ENCODE data around the gene EZR.

EZR gene

GRCh38 chr6:158755636-158756035, 63.5 kb downstream of the EZR start:
- Histone ChIP-seq H3K4me1 (ENCODE audit: insufficient read depth, low read length) (peaks cover 14% of the 10 kb centered on the region), H3K9me3 (ENCODE audit: insufficient read depth, low read depth, low read length) (no peaks in the 10 kb centered on the region), H3K4me3 (ENCODE audit: low read length) (no peak overlapping the region), H3K36me3 (ENCODE audit: insufficient read depth, low read length) (no peaks in the 10 kb centered on the region), H3K9ac (ENCODE audit: low read depth, low read length) (no peak overlapping the region), H3K27me3 (ENCODE audit: insufficient read depth, low read length) (no peaks in the 10 kb centered on the region), H3K27ac (ENCODE audit: low read depth, low read length) (no peak overlapping the region)
- WGBS = 92% methylated on average over 13 of the region's 13 CpGs

GRCh38 chr6:158754738-158755137, 64.4 kb downstream of the EZR start:
- H3K27ac ChIP-seq (ENCODE audit: low read depth, low read length) = no peak overlapping the region
- no peaks in the 10 kb centered on the region for H3K9me3 ChIP-seq (ENCODE audit: insufficient read depth, low read depth, low read length)
- H3K36me3 ChIP-seq (ENCODE audit: insufficient read depth, low read length) = no peaks in the 10 kb centered on the region
- 95% methylated on average over 11 of the region's 11 CpGs for WGBS
- H3K27me3 ChIP-seq (ENCODE audit: insufficient read depth, low read length) = no peaks in the 10 kb centered on the region
- H3K9ac ChIP-seq (ENCODE audit: low read depth, low read length) = no peak overlapping the region
- peaks cover 13% of the 10 kb centered on the region for H3K4me1 ChIP-seq (ENCODE audit: insufficient read depth, low read length)
- no peak overlapping the region for H3K4me3 ChIP-seq (ENCODE audit: low read length)

- Histone ChIP-seq H3K9ac (ENCODE audit: low read depth, low read length) (no peak overlapping the region), H3K36me3 (ENCODE audit: insufficient read depth, low read length) (no peaks in the 10 kb centered on the region), H3K9me3 (ENCODE audit: insufficient read depth, low read depth, low read length) (no peaks in the 10 kb centered on the region), H3K4me1 (ENCODE audit: insufficient read depth, low read length) (peaks cover 13% of the 10 kb centered on the region), H3K27me3 (ENCODE audit: insufficient read depth, low read length) (no peaks in the 10 kb centered on the region), H3K27ac (ENCODE audit: low read depth, low read length) (no peak overlapping the region), H3K4me3 (ENCODE audit: low read length) (no peak overlapping the region)
- 90% methylated on average over 9 of the region's 9 CpGs for WGBS
Observed at GRCh38 chr6:158753811-158754210, 65.4 kb downstream of the EZR start.

GRCh38 chr6:158752613-158753012, 66.6 kb downstream of the EZR start:
- WGBS = 59% methylated on average over 3 of the region's 3 CpGs
- H3K36me3 ChIP-seq (ENCODE audit: insufficient read depth, low read length) = no peaks in the 10 kb centered on the region
- H3K27me3 ChIP-seq (ENCODE audit: insufficient read depth, low read length) = no peaks in the 10 kb centered on the region
- H3K4me3 ChIP-seq (ENCODE audit: low read length) = no peak overlapping the region
- H3K9ac ChIP-seq (ENCODE audit: low read depth, low read length) = no peak overlapping the region
- H3K9me3 ChIP-seq (ENCODE audit: insufficient read depth, low read depth, low read length) = no peaks in the 10 kb centered on the region
- H3K27ac ChIP-seq (ENCODE audit: low read depth, low read length) = no peak overlapping the region
- H3K4me1 ChIP-seq (ENCODE audit: insufficient read depth, low read length) = peaks cover 7% of the 10 kb centered on the region; the same call in 1 of the 2 replicates

- no peak overlapping the region for H3K4me3 ChIP-seq (ENCODE audit: low read length)
- H3K27ac ChIP-seq (ENCODE audit: low read depth, low read length) = no peak overlapping the region
- WGBS = 92% methylated on average over 9 of the region's 9 CpGs
- no peaks in the 10 kb centered on the region for H3K36me3 ChIP-seq (ENCODE audit: insufficient read depth, low read length)
- H3K9me3 ChIP-seq (ENCODE audit: insufficient read depth, low read depth, low read length) = no peaks in the 10 kb centered on the region
- no peaks in the 10 kb centered on the region for H3K27me3 ChIP-seq (ENCODE audit: insufficient read depth, low read length)
- H3K4me1 ChIP-seq (ENCODE audit: insufficient read depth, low read length) = peaks cover 5% of the 10 kb centered on the region; the same call in 1 of the 2 replicates
- no peak overlapping the region for H3K9ac ChIP-seq (ENCODE audit: low read depth, low read length)
Observed at GRCh38 chr6:158751921-158752320, 67.2 kb downstream of the EZR start.

- Histone ChIP-seq H3K9ac (ENCODE audit: low read depth, low read length) (no peak overlapping the region), H3K4me3 (ENCODE audit: low read length) (no peak overlapping the region), H3K9me3 (ENCODE audit: insufficient read depth, low read depth, low read length) (no peaks in the 10 kb centered on the region), H3K36me3 (ENCODE audit: insufficient read depth, low read length) (no peaks in the 10 kb centered on the region), H3K27ac (ENCODE audit: low read depth, low read length) (no peak overlapping the region), H3K4me1 (ENCODE audit: insufficient read depth, low read length) (peaks cover 5% of the 10 kb centered on the region; the same call in 1 of the 2 replicates), H3K27me3 (ENCODE audit: insufficient read depth, low read length) (no peaks in the 10 kb centered on the region)
- 91% methylated on average over 9 of the region's 9 CpGs for WGBS
Observed at GRCh38 chr6:158751224-158751623, 67.9 kb downstream of the EZR start.

- Histone ChIP-seq H3K36me3 (ENCODE audit: insufficient read depth, low read length) (no peaks in the 10 kb centered on the region), H3K9ac (ENCODE audit: low read depth, low read length) (no peak overlapping the region), H3K4me3 (ENCODE audit: low read length) (no peak overlapping the region), H3K27ac (ENCODE audit: low read depth, low read length) (no peak overlapping the region), H3K9me3 (ENCODE audit: insufficient read depth, low read depth, low read length) (no peaks in the 10 kb centered on the region), H3K27me3 (ENCODE audit: insufficient read depth, low read length) (no peaks in the 10 kb centered on the region), H3K4me1 (ENCODE audit: insufficient read depth, low read length) (no peaks in the 10 kb centered on the region)
- 92% methylated on average over 5 of the region's 5 CpGs for WGBS
Observed at GRCh38 chr6:158744986-158745430, 74.2 kb downstream of the EZR start.

- Histone ChIP-seq H3K36me3 (ENCODE audit: insufficient read depth, low read length) (no peaks in the 10 kb centered on the region), H3K27ac (ENCODE audit: low read depth, low read length) (no peak overlapping the region), H3K9me3 (ENCODE audit: insufficient read depth, low read depth, low read length) (peaks cover 4% of the 10 kb centered on the region), H3K27me3 (ENCODE audit: insufficient read depth, low read length) (no peaks in the 10 kb centered on the region), H3K4me1 (ENCODE audit: insufficient read depth, low read length) (no peaks in the 10 kb centered on the region), H3K9ac (ENCODE audit: low read depth, low read length) (no peak overlapping the region), H3K4me3 (ENCODE audit: low read length) (no peak overlapping the region)
- 93% methylated on average over 6 of the region's 6 CpGs for WGBS
Observed at GRCh38 chr6:158743033-158743651, 76.0 kb downstream of the EZR start.

GRCh38 chr6:158739673-158740072, 79.5 kb downstream of the EZR start:
- H3K4me1 ChIP-seq (ENCODE audit: insufficient read depth, low read length) = no peaks in the 10 kb centered on the region
- WGBS = 100% methylated on average over 1 of the region's 1 CpG
- peaks cover 4% of the 10 kb centered on the region for H3K9me3 ChIP-seq (ENCODE audit: insufficient read depth, low read depth, low read length)
- no peak overlapping the region for H3K27ac ChIP-seq (ENCODE audit: low read depth, low read length)
- no peaks in the 10 kb centered on the region for H3K27me3 ChIP-seq (ENCODE audit: insufficient read depth, low read length)
- no peak overlapping the region for H3K9ac ChIP-seq (ENCODE audit: low read depth, low read length)
- H3K36me3 ChIP-seq (ENCODE audit: insufficient read depth, low read length) = no peaks in the 10 kb centered on the region
- no peak overlapping the region for H3K4me3 ChIP-seq (ENCODE audit: low read length)

- no peaks in the 10 kb centered on the region for H3K36me3 ChIP-seq (ENCODE audit: insufficient read depth, low read length)
- WGBS = 93% methylated on average over 11 of the region's 12 CpGs
- no peak overlapping the region for H3K9ac ChIP-seq (ENCODE audit: low read depth, low read length)
- no peak overlapping the region for H3K4me3 ChIP-seq (ENCODE audit: low read length)
- no peaks in the 10 kb centered on the region for H3K27me3 ChIP-seq (ENCODE audit: insufficient read depth, low read length)
- no peak overlapping the region for H3K27ac ChIP-seq (ENCODE audit: low read depth, low read length)
- peaks cover 10% of the 10 kb centered on the region for H3K9me3 ChIP-seq (ENCODE audit: insufficient read depth, low read depth, low read length)
- no peaks in the 10 kb centered on the region for H3K4me1 ChIP-seq (ENCODE audit: insufficient read depth, low read length)
Observed at GRCh38 chr6:158737710-158738615, 81.2 kb downstream of the EZR start.

GRCh38 chr6:158737082-158737709, 82.0 kb downstream of the EZR start:
- 97% methylated on average over 3 of the region's 3 CpGs for WGBS
- Histone ChIP-seq H3K36me3 (ENCODE audit: insufficient read depth, low read length) (no peaks in the 10 kb centered on the region), H3K4me1 (ENCODE audit: insufficient read depth, low read length) (no peaks in the 10 kb centered on the region), H3K27me3 (ENCODE audit: insufficient read depth, low read length) (no peaks in the 10 kb centered on the region), H3K4me3 (ENCODE audit: low read length) (no peak overlapping the region), H3K9ac (ENCODE audit: low read depth, low read length) (no peak overlapping the region), H3K27ac (ENCODE audit: low read depth, low read length) (no peak overlapping the region), H3K9me3 (ENCODE audit: insufficient read depth, low read depth, low read length) (peaks cover 10% of the 10 kb centered on the region)

Data from HUES64 (cell line).